A204.1 (cell line): ENCODE measurements around the gene CTIF.
"Not testable (repeated sequence)": the region's sequence is repeated elsewhere in the genome, so short reads cannot be mapped to it uniquely, and the experiment has no call there.

Source experiments
- FAIRE-seq: peaks from 2 replicates; lab custom pipeline; 2012; peaks lifted over from hg19 to GRCh38; lab: Jason Lieb, UNC

Gene CTIF

DNA sequence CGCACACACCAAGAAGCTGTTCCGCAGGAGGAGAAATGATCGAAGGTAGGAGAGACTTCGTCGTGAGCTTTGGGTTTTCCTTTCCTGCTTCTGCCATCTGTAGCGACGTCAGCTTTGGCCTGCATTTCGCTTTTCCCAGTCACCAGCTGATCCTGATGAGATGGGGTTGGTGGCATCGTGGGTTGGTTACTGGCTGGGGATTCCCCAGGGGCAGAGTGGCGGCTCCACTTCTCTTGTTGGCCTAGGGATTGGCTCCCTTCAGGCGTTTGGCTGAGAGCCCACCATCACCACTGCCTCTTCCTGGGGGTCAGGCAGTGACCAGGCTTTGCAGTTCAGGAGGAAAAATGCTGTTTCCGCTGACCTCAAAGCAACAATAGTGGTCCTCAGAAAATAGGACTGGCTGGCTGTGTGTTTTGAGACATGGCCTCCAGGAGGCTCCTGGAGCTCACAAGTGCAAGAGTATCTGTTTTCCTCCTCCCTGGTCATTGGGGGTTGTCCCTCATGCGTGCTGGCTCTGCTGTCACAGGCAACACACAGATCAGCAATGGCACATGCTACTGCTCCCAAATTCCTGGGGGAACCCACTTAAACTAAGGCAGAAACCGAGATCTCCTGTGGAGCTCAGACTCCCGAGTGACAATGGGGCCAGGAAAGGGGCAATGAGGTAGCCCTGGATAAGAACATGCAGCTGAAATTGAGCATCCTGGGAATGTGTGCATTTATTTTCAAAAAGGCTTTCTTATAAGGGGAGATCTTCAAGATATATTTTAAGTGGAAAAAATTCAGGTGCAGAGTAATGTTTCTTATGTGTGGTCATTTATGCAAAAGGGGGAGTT, 173.0 kb downstream of the CTIF start:
- FAIRE-seq: no peak

DNA sequence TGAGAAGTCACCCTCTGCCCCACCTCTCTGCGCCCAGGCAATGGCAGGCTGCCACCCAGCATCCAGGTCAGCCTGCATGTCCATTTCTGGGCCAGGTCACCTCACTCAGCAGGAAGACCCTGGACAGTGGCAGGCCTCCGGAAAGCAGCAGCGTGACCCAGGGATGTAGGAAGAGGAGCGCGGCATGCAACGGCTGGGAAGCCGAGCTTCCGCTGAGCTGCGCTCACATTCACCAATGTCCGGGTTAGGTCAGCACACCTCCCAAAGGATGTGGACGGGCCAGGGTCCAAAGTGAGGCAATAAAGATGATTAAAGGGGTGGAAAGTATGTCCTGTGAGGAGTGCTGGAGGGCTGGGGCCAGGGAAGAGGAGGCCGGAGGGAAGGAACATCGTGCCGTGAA, 174.5 kb downstream of the CTIF start:
- FAIRE-seq: no peak

DNA sequence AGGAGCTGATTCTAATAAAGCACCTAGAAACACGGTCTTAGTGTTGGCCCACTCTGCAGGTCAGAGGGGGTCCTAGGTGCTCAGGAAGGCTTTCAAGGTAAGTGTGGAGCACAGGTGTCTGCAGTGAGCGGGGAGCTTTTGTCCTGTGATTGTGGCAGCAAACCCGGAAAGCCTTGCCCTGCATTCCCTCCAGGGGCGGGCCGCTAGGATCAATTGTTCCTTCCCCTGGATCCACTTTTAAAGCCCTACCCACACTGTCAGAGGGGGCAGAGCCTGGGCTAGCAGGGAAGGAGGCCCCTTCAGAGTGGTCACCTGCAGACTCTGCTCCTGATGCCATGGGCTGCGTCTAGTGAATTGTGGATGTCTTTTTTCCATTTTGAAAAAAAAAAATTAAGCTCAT, 176.0 kb downstream of the CTIF start:
- FAIRE-seq: no peak

DNA sequence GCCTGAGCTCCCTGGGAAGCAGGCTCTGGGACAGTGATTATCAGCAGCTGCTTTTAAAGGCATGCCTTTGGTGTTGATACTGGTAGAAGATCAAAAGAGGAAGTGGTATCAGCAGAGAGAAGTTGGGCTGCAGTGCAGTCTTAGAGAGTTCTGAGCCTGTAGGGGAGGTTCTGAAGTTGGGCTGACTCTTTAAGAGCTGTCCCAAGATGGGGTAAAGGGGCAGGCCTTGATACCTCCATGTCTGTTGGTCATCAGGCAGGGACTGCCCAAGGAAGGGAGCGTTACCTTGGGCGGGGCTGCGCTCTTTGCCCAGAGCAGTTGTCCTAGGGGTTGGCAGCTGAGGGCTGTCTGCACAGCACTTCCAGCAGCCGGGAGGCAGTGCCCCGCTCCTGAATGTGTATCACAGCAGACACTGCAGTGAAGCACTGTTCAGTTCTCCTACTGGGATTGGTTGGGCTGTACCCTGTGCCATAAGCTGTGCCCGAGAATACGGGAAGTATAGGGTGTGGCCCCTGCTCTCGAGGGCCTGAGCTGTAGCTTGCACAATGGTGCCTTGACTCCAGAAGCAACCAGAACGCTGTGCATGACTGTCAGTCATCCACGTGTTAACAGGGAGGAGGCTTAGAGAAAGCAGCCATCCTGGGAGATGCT, 177.0 kb downstream of the CTIF start:
- no peak for FAIRE-seq

DNA sequence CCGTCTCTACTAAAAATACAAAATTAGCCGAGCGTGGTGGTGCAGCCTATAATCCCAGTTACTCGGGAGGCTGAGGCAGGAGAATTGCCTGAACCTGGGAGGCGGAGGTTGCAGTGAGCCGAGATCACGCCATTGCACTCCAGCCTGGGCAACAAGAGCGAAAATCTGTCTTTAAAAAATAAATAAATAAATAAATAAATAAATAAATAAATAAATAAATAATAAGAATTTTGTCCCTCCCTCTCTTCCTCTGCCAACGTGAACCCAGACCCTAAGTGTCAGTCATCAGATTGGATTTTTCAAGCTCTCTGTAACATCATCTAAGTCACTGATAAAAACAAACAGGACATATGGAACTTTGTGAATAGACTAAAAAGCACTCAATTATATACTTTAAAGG, 178.4 kb downstream of the CTIF start:
- not testable (repeated sequence) for FAIRE-seq

DNA sequence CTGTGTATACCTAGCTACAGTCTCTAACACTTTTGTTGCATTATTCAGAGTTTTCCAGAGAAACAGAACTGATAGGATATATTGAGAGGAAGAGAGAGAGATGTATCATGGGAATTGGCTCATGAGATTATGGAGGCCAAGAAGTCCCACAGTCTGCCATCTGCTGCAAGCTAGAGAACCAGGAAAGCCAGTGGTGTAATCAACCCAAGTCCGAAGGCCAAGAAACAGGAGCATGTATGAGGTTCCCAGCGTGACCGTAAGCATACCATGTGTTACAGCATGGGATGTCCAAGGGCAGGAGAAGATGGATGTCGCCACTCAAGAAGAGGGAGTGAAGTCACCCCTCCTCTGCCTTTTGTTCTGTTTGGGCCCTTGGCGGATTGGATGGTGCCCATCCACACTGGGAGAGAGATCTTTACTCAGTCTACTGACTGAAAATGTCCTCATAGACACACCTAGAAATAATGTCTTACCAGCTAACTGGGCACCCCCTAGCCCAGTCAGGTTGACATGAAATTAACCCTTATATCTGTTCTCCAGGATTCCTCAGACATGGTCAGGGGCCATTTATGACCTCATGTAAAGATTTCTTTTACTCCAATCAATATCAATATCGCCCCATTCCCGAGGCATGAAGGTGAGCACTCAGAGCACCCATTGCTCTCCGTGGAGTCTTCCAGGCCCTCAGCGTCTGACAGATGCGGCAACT, 179.6 kb downstream of the CTIF start:
- no peak for FAIRE-seq

DNA sequence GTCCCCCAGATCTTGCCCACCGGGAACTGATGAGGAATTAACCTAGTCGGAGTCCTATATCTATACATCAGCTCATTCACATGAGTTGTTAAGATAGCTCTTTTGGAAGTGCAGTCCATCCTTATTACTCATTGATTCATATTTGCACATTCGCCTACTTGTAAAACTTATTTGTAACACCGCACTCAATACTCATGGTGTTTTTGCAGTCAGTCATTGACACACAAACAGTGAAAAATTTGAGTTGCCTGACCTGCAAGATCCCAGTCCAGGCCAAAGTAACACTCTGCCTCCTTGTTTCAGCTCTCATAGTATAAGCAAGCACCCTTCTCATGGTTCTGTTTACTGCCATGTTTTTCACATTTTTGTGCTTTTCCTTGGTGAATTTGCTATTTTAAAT, 180.6 kb downstream of the CTIF start:
- no peak for FAIRE-seq

DNA sequence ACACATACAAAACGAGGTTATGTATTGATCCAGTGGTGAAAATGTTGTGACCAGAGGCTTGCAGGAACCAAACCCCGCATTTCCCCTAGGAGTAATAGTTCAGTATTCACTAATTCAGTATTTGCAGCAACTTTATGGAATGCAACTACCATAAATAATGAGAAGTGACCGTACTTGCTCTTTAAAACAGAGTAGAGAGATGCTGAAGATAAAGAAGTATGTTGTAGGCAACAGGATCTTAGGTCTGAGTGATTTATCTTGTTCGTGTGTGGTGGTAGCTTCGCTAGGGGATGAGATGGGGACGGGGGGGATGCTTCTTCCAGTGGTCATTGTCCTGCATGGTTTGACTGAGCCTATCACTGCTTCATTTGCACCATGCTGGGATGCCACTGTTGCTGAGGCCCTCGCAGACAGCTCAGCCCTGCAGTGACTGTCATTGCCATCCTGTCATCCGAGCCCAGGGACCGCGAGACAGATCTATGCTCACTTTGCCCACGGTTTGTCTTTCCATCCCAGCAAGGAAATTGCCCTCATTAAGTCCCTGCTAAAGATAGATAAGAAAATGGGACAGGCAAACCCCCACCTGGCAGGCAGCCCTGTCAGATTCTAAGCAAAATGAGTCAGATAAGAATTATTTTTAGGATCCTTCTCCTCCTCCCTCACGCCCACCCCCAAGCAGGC, 181.3 kb downstream of the CTIF start:
- no peak for FAIRE-seq

DNA sequence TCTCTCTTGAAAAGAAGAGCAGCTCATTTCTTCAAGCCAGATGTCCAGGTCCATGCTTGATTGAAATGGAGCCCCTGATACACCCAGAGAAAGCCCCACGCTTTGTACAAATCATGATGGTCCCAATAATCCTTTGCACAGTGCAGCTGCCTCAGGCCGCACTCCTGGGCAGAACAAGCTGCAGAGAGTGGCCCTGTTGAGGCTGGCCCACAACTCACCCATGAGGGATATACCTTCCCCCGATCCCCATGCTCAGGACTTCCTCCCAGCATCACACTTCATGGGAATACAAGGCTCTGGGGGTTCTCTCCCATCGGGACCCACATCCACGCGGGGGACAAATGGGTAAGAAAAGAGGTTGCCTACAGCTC, 181.8 kb downstream of the CTIF start:
- no peak for FAIRE-seq

DNA sequence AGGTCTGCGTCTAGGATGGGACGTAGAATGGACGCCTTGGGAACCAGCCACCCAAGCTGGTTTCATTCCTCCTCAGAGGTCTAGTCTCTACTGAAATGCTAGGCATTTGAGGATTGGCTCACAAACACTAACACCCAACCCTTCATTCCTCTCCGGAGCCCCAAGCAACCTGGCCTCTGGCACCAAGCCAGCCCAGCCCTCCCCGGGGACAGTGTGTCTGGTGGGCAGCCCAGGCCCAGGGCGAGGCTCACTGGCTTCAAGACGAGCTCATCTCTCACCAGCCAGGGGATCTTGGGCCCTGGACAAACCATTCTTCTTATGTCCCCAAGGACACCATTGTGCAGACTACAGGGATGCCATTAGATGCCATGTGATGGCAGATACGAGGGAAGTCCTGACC, 182.5 kb downstream of the CTIF start:
- no peak for FAIRE-seq

DNA sequence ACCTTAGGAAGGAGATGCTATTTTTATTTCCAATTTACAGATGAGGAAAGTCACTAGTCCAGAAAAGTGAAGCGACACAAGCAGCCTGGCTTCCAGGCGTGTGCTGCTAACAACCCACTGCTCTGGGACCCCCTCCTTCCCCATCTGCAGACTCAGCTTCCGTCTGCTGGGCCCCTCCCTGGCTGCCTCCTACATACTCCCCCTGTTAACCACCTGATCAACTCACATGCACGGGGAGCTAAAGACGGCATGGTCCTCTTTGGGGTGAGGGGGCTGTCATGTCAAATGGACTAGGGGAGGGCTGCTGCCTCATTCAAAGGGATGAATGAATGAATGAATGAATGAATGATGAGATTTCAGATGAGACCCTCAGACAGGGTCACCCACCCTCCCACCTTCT, 184.2 kb downstream of the CTIF start:
- no peak for FAIRE-seq

DNA sequence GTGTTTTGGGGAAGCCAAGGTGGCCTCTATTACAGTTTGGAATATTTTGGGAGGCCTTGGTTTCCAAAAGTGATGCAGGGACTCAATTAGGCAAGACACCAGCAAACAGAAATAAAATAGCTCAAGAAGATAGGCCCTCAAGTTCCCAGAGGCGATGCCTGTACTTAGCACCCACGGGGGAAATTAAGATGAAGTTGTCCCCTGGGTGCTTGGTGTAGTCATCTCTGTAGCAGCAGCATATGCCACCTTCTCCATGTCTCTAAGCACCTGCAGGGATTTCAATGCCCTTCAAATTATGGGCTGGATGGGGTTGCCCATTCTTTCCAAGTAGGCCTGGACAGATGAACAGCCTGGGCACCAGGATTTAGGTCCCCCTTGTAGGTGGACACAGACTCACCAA, 185.0 kb downstream of the CTIF start:
- no peak for FAIRE-seq

DNA sequence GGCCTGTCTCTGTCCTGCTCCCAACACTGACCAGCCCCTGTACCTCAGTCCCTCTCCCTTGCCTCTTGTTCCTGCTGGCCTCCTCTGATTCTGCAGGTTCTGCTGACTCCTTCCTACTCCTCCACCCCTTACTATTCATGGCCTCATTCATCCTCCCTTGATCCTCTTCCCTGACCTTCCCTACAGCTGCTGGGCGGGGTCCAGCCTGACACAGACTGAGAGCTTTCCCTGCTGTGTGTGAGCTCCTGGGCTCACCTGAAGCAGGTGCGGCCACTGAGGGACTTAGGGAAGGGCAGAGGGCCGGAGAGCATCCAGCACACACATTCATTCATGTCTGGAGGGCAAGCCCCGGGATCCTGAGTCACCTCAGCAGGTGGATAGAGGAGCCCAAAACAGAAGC, 185.6 kb downstream of the CTIF start:
- no peak for FAIRE-seq

DNA sequence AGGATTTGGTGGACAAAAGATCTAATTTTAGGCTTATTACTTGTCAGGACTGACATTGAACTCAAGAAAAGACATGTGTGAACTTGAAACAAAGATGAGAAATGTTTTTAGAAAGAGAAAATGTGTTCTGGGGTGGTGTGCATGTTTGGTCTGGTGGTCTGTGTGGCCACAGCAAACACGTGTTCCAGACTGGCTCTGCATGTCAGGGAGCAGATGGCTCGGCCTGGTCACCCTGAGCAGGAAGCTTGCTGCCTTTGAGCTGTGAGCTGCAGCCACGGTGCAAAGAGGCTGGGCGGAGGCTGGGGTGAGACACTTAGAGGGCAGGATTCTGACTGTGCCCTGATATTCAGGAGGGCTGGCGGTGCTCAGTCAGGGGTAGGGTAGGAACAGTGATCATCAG, 186.1 kb downstream of the CTIF start:
- FAIRE-seq: no peak

DNA sequence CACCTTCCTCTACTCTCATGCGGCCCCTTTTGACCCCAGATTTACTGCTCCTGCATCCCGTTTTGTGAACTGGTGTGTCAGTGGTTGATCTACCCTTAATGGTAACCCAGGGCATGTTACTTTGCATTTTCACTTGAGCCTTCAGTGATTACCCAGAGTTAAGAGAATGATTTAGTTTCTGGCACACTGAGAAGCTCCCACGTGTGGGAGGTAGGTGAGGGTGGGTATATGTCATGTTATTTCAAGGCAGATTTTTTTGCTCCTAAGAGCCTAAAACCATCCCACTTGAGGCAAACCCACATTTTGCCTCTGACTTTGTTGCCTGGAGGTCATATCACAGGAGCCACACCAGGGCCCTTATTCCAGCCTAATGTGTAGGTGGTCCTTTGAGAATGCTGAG, 186.7 kb downstream of the CTIF start:
- no peak for FAIRE-seq

DNA sequence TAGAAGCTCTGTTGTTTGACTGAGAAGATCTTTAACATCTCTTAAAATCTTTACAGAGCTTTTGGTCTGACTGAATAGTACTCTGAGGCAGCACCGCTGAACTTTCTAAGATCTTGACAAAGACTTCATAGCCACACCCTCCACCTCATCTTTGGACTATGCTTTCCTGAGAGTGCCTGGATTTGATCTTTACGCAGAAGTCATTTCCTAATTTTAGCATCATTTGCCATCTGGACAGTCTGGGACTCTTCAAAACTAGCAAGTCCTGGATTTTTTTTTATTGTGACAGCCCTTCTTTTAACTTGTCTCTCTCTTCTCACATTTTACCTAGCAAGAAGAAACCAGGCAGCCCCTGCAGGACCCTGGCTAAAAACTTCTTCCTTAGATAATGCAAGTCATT, 188.8 kb downstream of the CTIF start:
- FAIRE-seq: no peak

DNA sequence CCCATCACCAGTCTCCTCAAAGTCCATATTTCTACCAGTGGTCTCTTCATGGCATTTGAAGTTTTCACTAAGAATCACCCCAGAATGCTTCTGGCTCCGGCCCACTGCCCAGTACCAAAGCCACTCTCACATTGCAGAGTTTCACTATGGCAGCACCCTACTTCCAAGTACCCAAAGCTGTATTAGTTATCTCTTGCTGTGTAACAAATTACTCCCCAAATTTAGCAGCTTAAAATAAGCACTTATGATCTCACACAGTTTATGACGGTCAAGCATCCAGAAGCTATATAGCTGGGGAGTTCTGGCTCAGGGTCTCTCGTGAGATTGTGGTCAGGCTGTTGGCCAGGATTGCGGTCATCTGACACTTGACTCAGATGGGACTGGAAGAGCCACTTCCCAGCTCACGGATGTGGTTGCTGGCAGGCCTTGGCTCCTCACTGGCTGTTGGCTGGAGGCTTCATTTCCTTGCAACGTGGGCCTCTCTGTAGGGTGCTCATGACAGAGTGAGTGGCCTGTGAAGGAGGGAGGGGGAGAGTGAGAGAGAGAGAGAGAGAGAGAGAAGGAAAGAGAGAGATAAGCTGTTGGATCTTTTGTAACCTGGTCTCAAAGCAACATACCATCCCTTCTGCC, 189.5 kb downstream of the CTIF start:
- no peak for FAIRE-seq

DNA sequence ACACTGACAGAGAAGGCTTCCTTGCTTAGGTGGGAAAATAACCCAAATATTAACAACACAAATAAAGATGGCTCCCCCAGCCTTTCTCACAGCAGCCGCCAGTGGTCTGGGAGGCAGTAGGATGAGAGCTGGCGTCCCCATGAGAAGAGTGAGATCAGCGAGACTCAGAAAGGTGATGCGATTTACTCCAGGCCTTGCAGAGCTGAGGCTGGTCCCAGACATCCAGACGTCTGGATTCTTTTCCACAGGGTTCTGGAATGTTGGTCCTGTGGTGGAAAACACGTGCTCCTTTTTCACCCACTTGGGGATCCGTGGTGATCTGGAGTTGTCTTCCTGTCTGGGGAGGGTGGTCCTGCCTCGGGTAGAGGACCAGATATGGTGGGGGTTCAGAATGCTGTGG, 190.6 kb downstream of the CTIF start:
- FAIRE-seq: no peak

DNA sequence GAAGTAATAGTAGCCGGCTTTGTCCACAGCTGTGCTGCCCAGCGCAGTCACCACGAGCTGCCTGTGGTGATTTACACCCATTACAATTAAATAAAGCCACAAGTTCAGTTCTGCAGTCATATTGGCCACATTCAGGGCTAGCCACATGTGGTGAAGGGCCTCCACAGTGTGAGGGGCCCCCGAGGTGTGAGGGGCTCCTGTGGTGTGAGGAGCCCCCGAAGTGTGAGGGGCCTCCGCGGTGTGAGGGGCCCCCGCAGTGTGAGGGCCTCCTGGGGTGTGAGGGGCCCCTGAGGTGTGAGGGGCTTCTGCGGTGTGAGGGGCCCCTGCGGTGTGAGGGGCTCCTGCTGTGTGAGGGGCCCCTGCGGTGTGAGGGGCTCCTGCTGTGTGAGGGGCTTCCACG, 191.2 kb downstream of the CTIF start:
- no peak for FAIRE-seq

DNA sequence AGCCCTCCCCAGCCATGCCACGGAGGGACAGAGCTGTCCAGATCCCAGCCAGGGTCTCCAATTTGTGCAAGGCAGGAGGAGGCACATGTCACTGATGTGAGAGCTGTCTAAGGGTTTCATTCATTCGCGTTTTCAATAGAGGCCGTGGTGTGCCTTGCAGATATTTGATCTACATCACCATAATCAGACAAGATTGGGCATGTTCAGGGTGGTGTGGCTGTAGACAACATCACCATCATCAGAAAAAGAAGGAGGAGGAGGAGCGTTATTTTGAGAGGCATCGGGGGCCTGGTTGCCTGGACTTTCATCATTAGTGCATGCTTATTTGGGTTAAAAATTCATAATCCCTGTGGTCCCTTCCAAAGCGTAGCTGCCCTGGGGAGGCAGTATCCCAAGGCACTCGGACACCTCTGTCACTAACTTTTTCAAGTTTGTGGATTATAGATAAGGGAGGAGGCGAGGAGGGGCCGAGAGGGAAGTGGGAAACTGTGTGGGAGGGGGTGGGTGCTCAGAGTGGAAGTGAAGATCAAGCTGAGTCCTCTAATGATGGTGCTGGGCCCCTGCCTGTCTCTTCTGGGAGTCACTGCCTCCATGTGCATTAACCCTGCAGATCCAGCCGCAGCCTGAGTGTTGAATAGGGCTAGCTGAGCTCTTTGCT, 194.1 kb downstream of the CTIF start:
- no peak for FAIRE-seq

DNA sequence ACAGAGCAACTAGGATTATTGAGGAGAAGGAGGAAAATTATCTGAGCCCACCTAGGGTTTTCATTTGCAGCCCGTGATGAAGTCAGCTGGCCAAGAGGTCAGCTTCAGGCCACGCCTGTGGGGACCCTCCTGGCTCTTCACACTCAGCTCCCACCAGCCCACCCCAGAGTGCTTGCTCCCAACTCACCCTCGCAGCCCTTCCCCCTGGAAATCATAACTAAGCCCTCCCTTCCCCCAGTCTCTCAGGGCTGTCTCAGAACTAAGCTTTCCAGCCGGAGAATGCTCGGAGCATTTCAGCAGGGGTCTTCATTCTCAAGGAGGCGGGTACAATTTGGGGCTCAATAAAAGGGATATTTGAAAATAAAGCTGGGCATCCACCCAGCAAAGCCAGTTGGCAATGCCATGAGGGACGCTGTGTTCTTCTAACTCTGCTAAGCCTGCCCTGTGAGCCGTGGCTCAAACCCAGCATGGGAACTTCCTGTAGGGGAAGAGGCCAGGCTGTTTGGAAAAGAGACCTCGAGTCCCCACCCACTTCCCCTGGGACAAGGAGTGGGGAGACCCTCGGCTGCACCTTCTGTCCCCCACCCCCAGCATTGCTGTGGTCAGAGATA, 194.9 kb downstream of the CTIF start:
- no peak for FAIRE-seq

DNA sequence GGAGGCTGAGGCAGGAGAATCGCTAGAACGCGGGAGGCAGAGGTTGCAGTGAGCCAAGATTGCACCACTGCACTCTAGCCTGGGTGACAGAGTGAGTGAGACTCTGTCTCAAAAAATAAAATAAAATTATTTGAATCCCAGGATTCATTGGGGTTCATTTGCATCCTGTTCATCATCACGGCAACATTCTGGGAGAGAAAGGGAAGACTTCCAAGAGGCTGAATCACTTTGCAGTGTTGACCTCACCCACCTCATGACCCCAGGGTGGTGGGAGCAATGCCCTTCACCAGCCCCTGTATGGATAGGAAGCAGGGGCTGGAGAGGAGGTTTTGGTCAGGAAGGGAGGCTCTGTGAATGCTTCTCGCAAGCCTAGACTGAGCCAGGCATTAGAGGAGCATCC, 195.6 kb downstream of the CTIF start:
- FAIRE-seq: no peak
